ENCODE results near the gene CHPT1.

DNA sequence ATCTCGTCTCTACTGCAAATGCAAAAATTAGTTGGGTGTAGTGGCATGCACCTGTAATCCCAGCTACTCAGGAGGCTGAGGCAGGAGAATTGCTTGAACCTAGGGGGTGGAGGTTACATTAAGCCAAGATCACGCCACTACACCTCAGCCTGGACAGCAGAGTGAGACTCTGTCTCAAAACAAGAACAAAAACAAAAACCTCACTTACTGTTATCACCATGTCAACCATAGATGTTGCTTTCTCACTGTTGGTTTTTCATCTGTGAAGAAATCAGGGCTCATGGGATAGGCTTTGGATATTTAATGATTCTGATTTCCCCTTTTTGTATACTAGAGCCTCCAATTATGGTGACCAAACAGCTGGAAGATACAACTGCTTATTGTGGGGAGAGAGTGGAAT lies 49.7 kb upstream of the CHPT1 start:
- TF ChIP-seq POLR2A (IDR thresholded peaks at IDR 0.05), result no peak
- TF ChIP-seq, protein P1, sequence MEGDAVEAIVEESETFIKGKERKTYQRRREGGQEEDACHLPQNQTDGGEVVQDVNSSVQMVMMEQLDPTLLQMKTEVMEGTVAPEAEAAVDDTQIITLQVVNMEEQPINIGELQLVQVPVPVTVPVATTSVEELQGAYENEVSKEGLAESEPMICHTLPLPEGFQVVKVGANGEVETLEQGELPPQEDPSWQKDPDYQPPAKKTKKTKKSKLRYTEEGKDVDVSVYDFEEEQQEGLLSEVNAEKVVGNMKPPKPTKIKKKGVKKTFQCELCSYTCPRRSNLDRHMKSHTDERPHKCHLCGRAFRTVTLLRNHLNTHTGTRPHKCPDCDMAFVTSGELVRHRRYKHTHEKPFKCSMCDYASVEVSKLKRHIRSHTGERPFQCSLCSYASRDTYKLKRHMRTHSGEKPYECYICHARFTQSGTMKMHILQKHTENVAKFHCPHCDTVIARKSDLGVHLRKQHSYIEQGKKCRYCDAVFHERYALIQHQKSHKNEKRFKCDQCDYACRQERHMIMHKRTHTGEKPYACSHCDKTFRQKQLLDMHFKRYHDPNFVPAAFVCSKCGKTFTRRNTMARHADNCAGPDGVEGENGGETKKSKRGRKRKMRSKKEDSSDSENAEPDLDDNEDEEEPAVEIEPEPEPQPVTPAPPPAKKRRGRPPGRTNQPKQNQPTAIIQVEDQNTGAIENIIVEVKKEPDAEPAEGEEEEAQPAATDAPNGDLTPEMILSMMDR (IDR thresholded peaks at IDR 0.05), result no peak
